G401 (cell line): ENCODE data around the gene RASEF. TPM values are rescaled to one million over a fixed set of nuclear protein-coding genes. Genes with fewer than 3 reads are reported as not detected.

Experiments used
- DNase-seq: peaks from one replicate; pipeline ENCODE4 v3.0.0-alpha.2; 2015; ENCODE audit warnings: low spot score
- in situ Hi-C: cut with HindIII; loops from 2 replicates; pipeline ENCODE4 v1.10.0; 2016; ENCODE audit warnings: low sequenced_read_pairs, mixed read lengths
- total RNA-seq: library from RNA; depleted of rRNA; stranded (reverse); fragments of >200 nt; shearing (Covaris generic); gene quantifications from 2 replicates; pipeline ENCODE4 v1.2.3, GENCODE V29; 2014

The RASEF gene
- total RNA-seq, 1 experiment from 2014 or later = not detected

GRCh38 chr9:83020864-83021263 is 42.1 kb downstream of the RASEF start:
- in situ Hi-C loops = no loop called here
- no peak for DNase-seq

DNA sequence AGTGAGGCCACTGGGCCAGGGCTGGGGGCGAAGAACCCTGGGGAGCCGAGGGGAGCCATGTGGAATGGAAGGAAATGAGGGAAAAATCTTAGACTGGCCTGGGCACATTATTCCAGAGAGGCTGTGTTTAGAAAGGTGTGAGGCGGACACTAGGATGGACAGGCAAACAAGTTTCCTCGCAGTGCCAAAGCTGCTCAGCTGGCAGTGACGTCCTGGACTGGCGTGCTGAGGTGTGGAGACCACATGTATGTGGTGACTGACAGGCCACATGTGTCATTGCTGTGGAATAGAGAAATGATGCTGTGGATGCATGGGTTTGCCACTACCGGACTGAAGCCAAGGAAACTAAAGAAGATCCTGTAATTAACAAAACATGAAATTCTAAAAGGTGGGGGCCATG is 42.6 kb downstream of the RASEF start:
- in situ Hi-C loops = no loop called here
- no peak for DNase-seq

GRCh38 chr9:83019246-83019645 is 43.7 kb downstream of the RASEF start:
- no peak for DNase-seq
- in situ Hi-C loops = no loop called here

GRCh38 chr9:83015897-83016296 is 47.0 kb downstream of the RASEF start:
- DNase-seq = no peak
- in situ Hi-C loops = no loop called here

- in situ Hi-C loops = no loop called here
- DNase-seq = no peak
These were observed 48.9 kb downstream of the RASEF start for GRCh38 chr9:83013867-83014605.

DNA sequence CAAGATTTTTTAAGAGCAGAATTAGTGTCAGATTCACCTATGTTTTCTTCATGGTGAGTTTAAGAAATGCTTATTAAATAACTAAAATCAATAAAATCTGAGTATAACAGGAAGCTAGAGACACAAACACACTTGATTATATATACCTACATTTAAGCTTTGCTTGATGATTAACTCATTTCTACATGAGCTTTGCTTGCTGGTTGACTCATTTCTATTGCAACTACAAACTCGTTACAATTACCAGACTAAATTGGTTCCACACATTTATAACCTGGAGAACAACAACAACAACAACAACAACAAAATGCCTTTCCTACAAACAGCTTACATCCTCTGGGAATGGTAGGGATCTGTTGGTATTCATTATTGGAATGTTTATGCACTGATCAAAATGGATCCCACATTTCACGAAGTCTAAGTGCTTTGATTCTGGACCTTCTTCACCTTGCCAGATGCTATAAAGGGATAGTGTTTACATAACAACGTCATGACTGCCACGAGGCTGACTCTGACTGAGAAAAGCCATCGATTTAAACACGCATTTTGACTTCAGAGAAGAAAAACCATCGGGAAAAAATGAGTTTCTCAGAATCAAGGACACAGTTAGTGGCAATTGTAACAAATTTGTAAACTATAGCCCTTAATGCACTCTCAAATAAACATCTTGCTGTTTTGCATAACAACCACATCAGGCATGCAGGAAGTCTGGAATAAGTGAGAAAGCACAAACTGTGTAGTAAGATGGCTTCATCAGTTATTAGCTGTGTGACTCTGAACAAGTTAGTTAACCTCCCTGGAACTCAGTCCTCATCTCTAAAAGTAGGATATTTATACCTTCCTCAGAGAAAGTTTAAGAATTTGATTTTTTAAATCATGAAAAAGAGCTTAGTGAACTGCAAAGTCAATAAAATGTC is 49.8 kb downstream of the RASEF start:
- DNase-seq = no peak

DNA sequence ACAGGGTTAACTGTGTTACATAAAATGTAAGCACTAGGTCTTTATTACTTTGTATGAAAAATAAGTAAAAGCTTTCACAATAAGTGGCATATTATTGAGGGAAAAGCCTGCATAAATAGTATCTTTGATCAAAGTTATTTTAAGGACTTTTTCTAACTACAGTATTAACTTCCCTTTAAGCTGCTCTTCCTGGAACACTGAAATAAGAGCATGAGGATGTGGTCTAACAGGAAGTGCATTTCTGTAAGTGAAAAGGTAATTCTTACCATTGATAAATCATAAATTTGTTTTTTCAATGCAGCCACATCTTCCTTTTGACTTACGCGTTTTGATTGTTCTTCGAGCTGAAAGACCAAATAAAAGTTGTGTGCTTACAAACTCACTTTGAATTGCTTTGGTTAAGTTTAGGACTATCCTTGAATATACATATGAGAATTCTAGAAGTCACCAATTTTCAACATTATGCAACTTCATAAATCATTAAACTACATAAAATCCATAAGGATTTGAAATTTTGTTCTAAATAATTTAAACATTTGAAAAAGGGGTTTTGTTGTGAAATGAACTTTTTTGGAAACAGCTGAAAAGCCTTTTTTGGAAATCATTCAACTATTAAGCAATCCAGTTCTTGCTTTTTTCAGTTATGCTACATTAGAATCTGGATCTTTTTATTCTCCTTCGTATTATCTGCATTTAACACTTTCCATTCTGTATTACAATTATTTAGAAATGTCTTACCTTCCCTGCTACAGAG is 50.6 kb downstream of the RASEF start:
- in situ Hi-C loops = no loop called here
- DNase-seq = no peak

More for the DNA sequence above, 49.8 kb downstream of the RASEF start:
- in situ Hi-C loops = no loop called here

- in situ Hi-C loops = no loop called here
- no peak for DNase-seq
These were observed 51.3 kb downstream of the RASEF start for GRCh38 chr9:83011611-83012010.

- in situ Hi-C loops = no loop called here
- no peak for DNase-seq
These were observed 55.2 kb downstream of the RASEF start for GRCh38 chr9:83007521-83008300.

DNA sequence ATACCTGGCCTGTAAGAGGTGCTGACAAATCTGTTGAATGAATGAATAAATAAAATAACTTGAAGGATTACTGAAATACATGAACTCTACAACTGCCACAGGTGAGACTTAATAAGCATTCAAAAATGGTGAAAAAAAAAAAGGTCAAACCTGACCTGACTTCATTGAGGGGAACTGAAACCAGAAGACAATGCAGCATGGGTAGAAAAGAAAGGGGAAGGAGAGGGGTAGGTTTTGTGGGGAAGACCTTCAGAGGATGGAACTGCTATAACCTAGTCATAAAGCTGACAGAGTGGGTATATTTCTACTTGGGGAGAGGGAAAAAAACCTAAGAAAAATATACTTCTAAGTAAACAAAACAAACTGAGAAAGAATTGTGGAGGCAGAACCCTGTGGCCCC is 56.6 kb downstream of the RASEF start:
- in situ Hi-C loops = no loop called here

GRCh38 chr9:83005963-83006362 is 57.0 kb downstream of the RASEF start:
- in situ Hi-C loops = no loop called here
- no peak for DNase-seq

More for the DNA sequence above, 56.6 kb downstream of the RASEF start:
- no peak for DNase-seq

DNA sequence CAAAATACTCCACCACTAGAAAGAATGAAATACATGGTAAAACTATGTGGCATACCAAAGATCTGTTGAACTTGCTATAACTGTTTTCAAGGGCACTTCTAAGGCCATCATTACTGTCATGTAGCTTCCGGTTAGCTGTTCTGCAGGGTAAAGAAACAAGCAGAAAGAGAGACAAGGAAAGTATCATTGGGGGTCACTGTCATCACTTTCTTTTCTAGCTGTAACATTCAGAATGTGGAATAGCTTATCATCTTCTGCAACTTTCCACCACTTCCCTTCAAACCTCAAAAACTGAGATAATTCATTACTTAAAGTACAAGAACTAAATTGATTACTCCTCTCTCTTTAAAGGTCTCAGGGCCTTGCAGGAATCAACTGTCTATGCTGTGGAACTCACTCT is 57.6 kb downstream of the RASEF start:
- DNase-seq = no peak
- in situ Hi-C loops = no loop called here

- in situ Hi-C loops = no loop called here
- no peak for DNase-seq
These were observed 60.6 kb downstream of the RASEF start for GRCh38 chr9:83002329-83002728.

DNA sequence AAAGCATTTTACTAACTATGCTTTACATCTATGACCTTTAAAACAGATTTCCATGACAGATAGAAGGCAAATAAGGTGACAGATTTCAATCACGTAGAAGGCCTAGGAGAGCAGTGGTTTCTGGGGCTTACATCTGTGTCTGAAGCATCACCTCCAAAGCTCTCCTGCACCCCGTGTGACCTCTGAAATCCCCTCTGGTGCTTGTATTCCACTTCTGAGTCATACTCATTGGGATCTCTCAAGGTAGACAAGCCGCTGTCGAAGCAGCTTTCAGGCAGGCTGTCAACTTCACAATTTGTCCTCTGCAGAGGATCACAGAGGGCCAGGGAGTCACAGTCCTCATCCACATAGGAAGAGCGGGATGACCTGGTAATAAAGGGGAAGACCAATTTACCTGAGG is 62.2 kb downstream of the RASEF start:
- no peak for DNase-seq
- in situ Hi-C loops = no loop called here

DNA sequence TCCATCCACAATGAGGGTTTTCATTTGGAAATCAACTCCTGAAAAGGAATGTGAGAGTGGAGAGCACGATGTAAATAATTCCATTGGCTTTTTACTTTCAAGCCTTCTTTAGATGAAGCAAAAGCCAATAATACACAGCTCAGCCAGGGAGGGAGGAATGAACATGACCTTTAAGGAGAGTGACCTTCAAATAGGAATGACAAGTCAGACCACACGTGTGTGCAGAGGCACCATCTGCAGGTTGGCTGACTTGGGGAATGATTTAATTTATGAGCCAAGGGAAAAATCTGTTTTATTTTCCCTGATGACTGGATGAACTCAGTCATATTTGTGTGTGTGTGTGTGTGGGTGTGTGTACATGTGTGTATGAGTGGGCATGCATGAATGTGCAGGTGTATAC is 64.5 kb downstream of the RASEF start:
- DNase-seq = no peak
- in situ Hi-C loops = no loop called here

- no peak for DNase-seq
- in situ Hi-C loops = no loop called here
These were observed 65.3 kb downstream of the RASEF start for GRCh38 chr9:82997476-82998140.

GRCh38 chr9:82996941-82997340 is 66.0 kb downstream of the RASEF start:
- in situ Hi-C loops = no loop called here
- DNase-seq = no peak

DNA sequence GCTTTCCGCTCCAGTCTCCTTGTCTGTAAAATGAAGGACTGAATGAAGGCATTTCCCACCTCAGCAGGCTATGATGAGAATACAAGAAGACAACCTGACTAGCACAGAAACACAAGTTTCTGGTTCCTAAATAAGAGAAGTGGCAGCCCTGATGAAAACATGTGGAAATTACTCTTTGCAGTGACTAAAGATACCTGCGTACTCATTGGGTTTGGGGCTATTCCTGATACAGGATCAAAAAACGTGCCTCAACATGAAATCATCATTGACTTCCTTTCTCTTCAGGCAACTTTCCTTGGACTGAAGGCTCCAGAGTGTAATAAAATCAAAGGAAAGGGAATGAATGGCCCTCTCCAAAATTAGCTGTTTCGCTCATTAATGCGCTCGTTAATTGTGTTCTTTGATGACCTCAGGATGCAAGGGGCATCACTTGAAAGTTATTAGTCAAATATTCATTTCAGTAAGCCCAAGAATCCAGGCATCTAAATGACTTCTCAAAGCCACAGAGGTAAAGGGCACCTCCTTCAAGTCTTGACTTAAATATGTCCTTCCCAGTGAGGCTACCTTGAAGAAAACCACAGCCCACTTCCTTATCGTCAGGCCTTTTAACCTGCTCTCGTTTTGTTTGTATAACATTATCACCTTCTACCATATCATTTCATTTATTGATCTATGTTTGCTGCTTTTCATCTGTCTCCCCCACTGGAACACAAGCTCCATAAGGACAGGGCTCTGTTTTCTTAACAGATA is 68.9 kb downstream of the RASEF start:
- DNase-seq = no peak
- in situ Hi-C loops = no loop called here
